ENCODE measurements around the gene ROPN1L. TPM values are rescaled to one million over a fixed set of nuclear protein-coding genes. Genes with fewer than 3 reads are reported as not detected.

ROPN1L gene
- total RNA-seq, 3 donors from 2014 or later: not detected

DNA sequence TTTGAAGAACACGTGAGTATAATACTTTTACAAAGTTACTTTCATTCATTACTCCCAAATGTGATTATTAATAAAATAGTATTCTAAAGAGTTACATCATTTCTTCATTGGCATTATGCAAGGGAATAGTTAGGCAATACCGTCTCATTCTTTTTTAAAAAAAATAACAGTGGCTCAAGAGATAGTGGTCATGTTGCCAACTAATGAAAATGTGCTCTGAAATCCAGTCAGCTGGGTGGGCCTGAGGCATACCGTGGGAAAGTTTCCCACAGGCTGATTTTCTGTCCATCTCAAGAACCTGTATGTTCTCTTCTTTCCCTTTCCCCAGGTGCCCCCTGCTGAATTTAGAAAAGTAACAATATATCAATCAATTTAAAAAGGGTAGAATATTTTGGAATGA is 40.8 kb upstream of the ROPN1L start:
- no peak overlapping the region for H3K4me3 ChIP-seq
- TF ChIP-seq CTCF (IDR thresholded peaks at IDR 0.05): no peak
- no peaks in the 10 kb centered on the region for H3K9me3 ChIP-seq
- intact Hi-C loops (cut with DNase I, micrococcal nuclease): no loop called here
- peaks cover 6% of the 10 kb centered on the region for H3K36me3 ChIP-seq (ENCODE audit: low read depth)
- ATAC-seq: no peak
- no peak for DNase-seq
- H3K4me1 ChIP-seq (ENCODE audit: low read depth): peaks cover 3% of the 10 kb centered on the region

- ATAC-seq (no peak), DNase-seq (no peak)
- Histone ChIP-seq H3K36me3 (ENCODE audit: low read depth) (peaks cover 6% of the 10 kb centered on the region), H3K4me3 (no peak overlapping the region), H3K9me3 (no peaks in the 10 kb centered on the region), H3K4me1 (ENCODE audit: low read depth) (peaks cover 3% of the 10 kb centered on the region)
- intact Hi-C loops (cut with DNase I, micrococcal nuclease): no loop called here
- no peak for TF ChIP-seq CTCF (IDR thresholded peaks at IDR 0.05)
Measured at GRCh38 chr5:10401498-10401897, 40.2 kb upstream of the ROPN1L start.

GRCh38 chr5:10403829-10404228 is 37.9 kb upstream of the ROPN1L start:
- ATAC-seq (no peak), DNase-seq (no peak)
- Histone ChIP-seq H3K4me3 (no peak overlapping the region), H3K4me1 (ENCODE audit: low read depth) (peaks cover 3% of the 10 kb centered on the region), H3K36me3 (ENCODE audit: low read depth) (peaks cover 6% of the 10 kb centered on the region), H3K9me3 (no peaks in the 10 kb centered on the region)
- no peak for TF ChIP-seq CTCF (IDR thresholded peaks at IDR 0.05)
- intact Hi-C loops (cut with DNase I, micrococcal nuclease): no loop called here

DNA sequence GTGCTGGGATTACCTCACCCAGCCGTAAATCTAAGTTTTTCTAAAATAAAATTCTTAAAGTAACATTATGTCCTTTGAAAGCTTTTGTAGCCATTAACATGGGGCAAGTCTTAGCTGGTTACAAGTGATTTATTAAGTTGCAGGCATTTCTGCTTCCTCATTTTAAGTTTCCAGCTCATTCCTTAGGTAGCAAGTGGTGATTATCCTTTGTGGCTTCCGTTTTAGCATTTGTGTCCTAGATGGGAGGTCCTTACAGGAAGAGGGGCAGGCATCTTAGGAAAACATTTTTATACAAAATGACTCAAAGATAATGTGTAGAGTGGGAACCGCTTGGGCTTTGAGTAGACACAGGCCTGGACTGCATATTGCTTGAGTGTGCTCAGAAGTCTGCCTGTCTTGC is 35.0 kb upstream of the ROPN1L start:
- TF ChIP-seq CTCF (IDR thresholded peaks at IDR 0.05): no peak
- Histone ChIP-seq H3K36me3 (ENCODE audit: low read depth) (peaks cover 9% of the 10 kb centered on the region), H3K4me1 (ENCODE audit: low read depth) (no peaks in the 10 kb centered on the region), H3K9me3 (no peaks in the 10 kb centered on the region), H3K4me3 (no peak overlapping the region)
- intact Hi-C loops (cut with DNase I, micrococcal nuclease): no loop called here
- no peak for ATAC-seq
- DNase-seq: no peak

DNA sequence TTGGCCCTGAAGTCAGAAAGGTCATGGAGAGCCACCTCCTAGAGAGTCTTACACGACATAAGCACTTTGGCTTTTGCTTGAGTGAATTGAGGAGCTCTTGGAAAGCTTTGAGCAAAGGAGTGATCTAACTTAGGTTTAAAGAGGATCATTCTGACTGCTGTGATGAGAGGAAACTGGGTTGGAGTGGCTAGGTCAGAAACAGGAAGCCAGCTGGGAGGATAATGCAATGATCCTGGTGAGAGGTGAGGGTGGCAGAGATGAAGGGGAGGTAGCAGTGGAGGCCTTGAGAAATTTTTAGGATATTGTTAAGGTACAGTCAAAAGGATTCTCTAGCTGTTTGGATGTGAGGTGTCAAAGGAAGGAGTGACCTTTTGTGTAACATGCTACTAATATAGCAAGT is 32.2 kb upstream of the ROPN1L start:
- Histone ChIP-seq H3K4me3 (no peak overlapping the region), H3K9me3 (no peaks in the 10 kb centered on the region), H3K36me3 (ENCODE audit: low read depth) (peaks cover 4% of the 10 kb centered on the region), H3K4me1 (ENCODE audit: low read depth) (no peaks in the 10 kb centered on the region)
- ATAC-seq (no peak), DNase-seq (no peak)
- intact Hi-C loops (cut with DNase I, micrococcal nuclease): no loop called here
- TF ChIP-seq CTCF (IDR thresholded peaks at IDR 0.05): no peak

DNA sequence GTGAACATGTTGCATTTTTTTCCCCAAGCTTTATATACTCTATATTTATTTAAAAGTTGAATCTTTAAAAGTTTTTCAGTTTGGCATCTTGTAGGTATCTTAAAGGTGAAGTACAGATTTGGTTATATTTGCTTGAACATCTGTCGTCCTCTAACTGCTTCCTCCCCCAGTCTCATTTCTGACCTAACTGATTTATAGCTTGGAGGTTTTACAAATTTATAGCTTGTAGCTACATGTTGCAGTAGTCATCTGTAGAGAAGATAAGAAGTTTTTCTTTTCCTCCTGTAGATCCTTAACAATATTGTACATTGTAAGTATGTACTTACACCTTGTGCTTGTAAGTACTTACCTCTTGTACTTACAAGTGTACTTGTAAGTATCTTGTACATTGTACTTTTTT is 31.0 kb upstream of the ROPN1L start:
- peaks cover 12% of the 10 kb centered on the region for H3K36me3 ChIP-seq (ENCODE audit: low read depth)
- TF ChIP-seq CTCF (IDR thresholded peaks at IDR 0.05): no peak
- no peaks in the 10 kb centered on the region for H3K4me1 ChIP-seq (ENCODE audit: low read depth)
- DNase-seq: no peak
- no peaks in the 10 kb centered on the region for H3K9me3 ChIP-seq
- H3K4me3 ChIP-seq: no peak overlapping the region
- no peak for ATAC-seq
- intact Hi-C loops (cut with DNase I, micrococcal nuclease): no loop called here

Measured in mucosa of descending colon (tissue), 3 donors.